Thyroid gland (tissue), 4 donors: ENCODE results near the gene AIF1. TPM values are rescaled to one million over a fixed set of nuclear protein-coding genes. Genes with fewer than 3 reads are reported as not detected.

ENCODE experiments used
- DNase-seq, 2 donors: peaks; one replicate each; pipeline ENCODE4 v3.0.0-alpha.2; 2019
- H3K27ac ChIP-seq, 3 donors: fragments of 200-600 bp; sonication (generic); 1 replicate in 2 of 3; 2 replicates in 1 of 3; pipeline ENCODE4 v1.5.1; 2016 to 2019; ENCODE audit warnings: mild to moderate bottlenecking in 1 of 3, moderate library complexity in 1 of 3
- H3K27me3 ChIP-seq: fragments of 200-600 bp; sonication (generic); one replicate; pipeline ENCODE4 v1.5.1; 2019
- H3K36me3 ChIP-seq, 2 donors: fragments of 200-600 bp; sonication (generic); one replicate each; pipeline ENCODE4 v1.5.1; 2016 to 2019
- H3K4me1 ChIP-seq, 2 donors: fragments of 200-600 bp; sonication (generic); one replicate each; pipeline ENCODE4 v1.5.1; 2017 to 2019
- H3K4me3 ChIP-seq, 3 donors: fragments of 200-600 bp; sonication (generic); replicated peaks in 1 of 3; 1 replicate in 2 of 3; 2 replicates in 1 of 3; pipeline ENCODE4 v1.5.1; 2016; ENCODE audit warnings: mild to moderate bottlenecking in 1 of 3
- H3K9me3 ChIP-seq: fragments of 200-600 bp; sonication (generic); one replicate; pipeline ENCODE4 v1.5.1; 2017
- CTCF ChIP-seq, 6 experiments: fragments of 200-600 bp in 3 of 6; fragments of 450-650 bp in 3 of 6; sonication (generic) in 3 of 6; IDR thresholded peaks; one replicate each; pipeline ENCODE4 v1.5.1; 2016 to 2019; ENCODE audit warnings: antibody characterized with exemption in 6 of 6, mild to moderate bottlenecking in 2 of 6, inconsistent platforms in 1 of 6, moderate library complexity in 1 of 6
- POLR2A ChIP-seq, 2 donors: fragments of 450-650 bp; IDR thresholded peaks; one replicate each; pipeline ENCODE4 v1.6.1; 2017; ENCODE audit warnings: antibody characterized with exemption in 2 of 2, mild to moderate bottlenecking in 2 of 2, moderate library complexity in 1 of 2
- WGBS, 2 donors: methylation state at CpG; one replicate each; pipeline ENCODE4 v1.1.5; 2017; 5-methylcytosine and 5-hydroxymethylcytosine counted together
- intact Hi-C: fragments of 100-400 bp; cut with DNase I; formaldehyde crosslinking; loops from one replicate; pipeline ENCODE4 v1.15.1; 2023
- total RNA-seq, 4 donors: library from RNA; depleted of rRNA; stranded (reverse); fragments of >200 nt; gene quantifications; one replicate each; pipeline ENCODE4 v1.2.3, GENCODE V29; 2016

Gene AIF1
- total RNA-seq, 4 donors from 2014 or later: 8.1 to 37.8 (median 17.6) TPM

- no peak overlapping the region for H3K4me3 ChIP-seq
- H3K27me3 ChIP-seq: no peaks in the 10 kb centered on the region
- WGBS, 2 donors: 84 to 87% methylated on average over 4 of the region's 4 CpGs
- no peaks in the 10 kb centered on the region for H3K9me3 ChIP-seq
- no peak for TF ChIP-seq POLR2A (IDR thresholded peaks at IDR 0.05)
- no peak for DNase-seq
- H3K27ac ChIP-seq: no peak overlapping the region
- intact Hi-C loops: no loop called here
- peaks cover 32 to 43% of the 10 kb centered on the region in 2 donors for H3K4me1 ChIP-seq
- H3K36me3 ChIP-seq: peaks cover 0 to 6% of the 10 kb centered on the region in 2 donors
These were observed 43.2 kb downstream of the AIF1 start for GRCh38 chr6:31658158-31658688.

GRCh38 chr6:31658983-31659648 lies 44.1 kb downstream of the AIF1 start:
- peaks cover 34 to 48% of the 10 kb centered on the region in 2 donors for H3K4me1 ChIP-seq
- peak overlapping the region in 1 of 3 donors; percentile 88 for H3K4me3 ChIP-seq
- 85 to 86% methylated on average over 11 to 13 of the region's 13 CpGs for WGBS, 2 donors
- no peak overlapping the region for H3K27ac ChIP-seq
- no peaks in the 10 kb centered on the region for H3K27me3 ChIP-seq
- DNase-seq: no peak
- intact Hi-C loops: no loop called here
- H3K9me3 ChIP-seq: no peaks in the 10 kb centered on the region
- peaks cover 0 to 6% of the 10 kb centered on the region in 2 donors for H3K36me3 ChIP-seq
- TF ChIP-seq POLR2A (IDR thresholded peaks at IDR 0.05) (no peak), CTCF (IDR thresholded peaks at IDR 0.05) (no peak)

- Histone ChIP-seq H3K36me3 (peaks cover 0 to 6% of the 10 kb centered on the region in 2 donors), H3K9me3 (no peaks in the 10 kb centered on the region), H3K27ac (peak overlapping the region; percentile 59 to 82 (median 81)), H3K27me3 (no peaks in the 10 kb centered on the region), H3K4me3 (peak overlapping the region; percentile 54 to 88 (median 83)), H3K4me1 (peaks cover 38 to 51% of the 10 kb centered on the region in 2 donors)
- 11 to 55% methylated on average over 2 to 7 of the region's 13 CpGs for WGBS, 2 donors
- DNase-seq: peak; percentile 11 to 24
- intact Hi-C loops: no loop called here
- TF ChIP-seq CTCF (IDR thresholded peaks at IDR 0.05) (no peak), POLR2A (IDR thresholded peaks at IDR 0.05) (no peak)
These were observed 44.8 kb downstream of the AIF1 start for GRCh38 chr6:31659649-31660380.

- intact Hi-C loops: no loop called here
- Histone ChIP-seq H3K4me1 (peaks cover 38 to 51% of the 10 kb centered on the region in 2 donors), H3K27ac (peak within 1 kb of the TSS; percentile 59 to 82 (median 81)), H3K36me3 (peaks cover 0 to 6% of the 10 kb centered on the region in 2 donors), H3K27me3 (no peaks in the 10 kb centered on the region), H3K4me3 (peak within 1 kb of the TSS; percentile 54 to 88 (median 83)), H3K9me3 (no peaks in the 10 kb centered on the region)
- TF ChIP-seq POLR2A (IDR thresholded peaks at IDR 0.05): peak in 1 of 2 donors; percentile 80
- TF ChIP-seq CTCF (IDR thresholded peaks at IDR 0.05): no peak
- peak; percentile 89 to 90 for DNase-seq
- WGBS, 2 donors: 0 to 1% methylated on average over 21 to 39 of the region's 52 CpGs
These were observed 45.6 kb downstream of the AIF1 start, which contains the start of gene C6orf47 for GRCh38 chr6:31660381-31661261. TSS of gene C6orf47 (minus strand) at chr6:31660778. CDS start at chr6:31659947, 831 bp downstream.
